Dermis microvascular lymphatic vessel endothelial cell (primary cell): ENCODE data around the gene USP47. TPM values are rescaled to one million over a fixed set of nuclear protein-coding genes. Genes with fewer than 3 reads are reported as not detected.

Source experiments
- DNase-seq, 2 donors: peaks; one replicate each; pipeline versions ENCODE4 v3.0.0 to v3.0.0-alpha.2; 2010; ENCODE audit warnings: low read depth in 2 of 2
- total RNA-seq: library from RNA; depleted of rRNA; stranded (reverse); fragments of >200 nt; gene quantifications from 2 replicates; pipeline ENCODE4 v1.2.1, GENCODE V29; 2014

Gene USP47
- total RNA-seq, 1 donor from 2014 or later: 55.3 TPM

DNA sequence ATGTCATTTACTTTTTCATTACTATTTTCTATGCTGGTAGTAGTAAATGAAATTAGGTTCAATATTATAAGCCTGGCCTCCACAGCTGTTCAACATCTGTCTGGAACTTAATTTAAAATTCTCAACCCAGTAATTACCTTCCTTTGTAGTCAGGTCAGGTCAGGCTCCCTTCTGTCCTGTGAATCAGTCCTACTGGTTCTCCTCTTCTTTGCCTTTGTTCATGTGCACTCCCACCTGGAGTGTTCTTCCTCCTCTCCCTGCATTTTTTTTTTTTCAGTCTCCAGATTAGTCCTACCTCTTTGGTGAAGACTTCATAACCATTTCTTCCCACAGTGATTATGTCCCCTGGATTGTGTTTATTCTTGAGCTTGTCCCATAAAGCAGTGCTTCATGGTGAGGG lies 98.8 kb downstream of the USP47 start:
- DNase-seq: no peak

DNA sequence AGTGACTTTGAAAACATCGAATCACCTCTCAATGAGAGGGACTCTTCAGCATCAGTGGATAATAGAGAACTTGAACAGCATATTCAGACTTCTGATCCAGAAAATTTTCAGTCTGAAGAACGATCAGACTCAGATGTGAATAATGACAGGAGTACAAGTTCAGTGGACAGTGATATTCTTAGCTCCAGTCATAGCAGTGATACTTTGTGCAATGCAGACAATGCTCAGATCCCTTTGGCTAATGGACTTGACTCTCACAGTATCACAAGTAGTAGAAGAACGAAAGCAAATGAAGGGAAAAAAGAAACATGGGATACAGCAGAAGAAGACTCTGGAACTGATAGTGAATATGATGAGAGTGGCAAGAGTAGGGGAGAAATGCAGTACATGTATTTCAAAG lies 100.9 kb downstream of the USP47 start:
- no peak for DNase-seq

DNA sequence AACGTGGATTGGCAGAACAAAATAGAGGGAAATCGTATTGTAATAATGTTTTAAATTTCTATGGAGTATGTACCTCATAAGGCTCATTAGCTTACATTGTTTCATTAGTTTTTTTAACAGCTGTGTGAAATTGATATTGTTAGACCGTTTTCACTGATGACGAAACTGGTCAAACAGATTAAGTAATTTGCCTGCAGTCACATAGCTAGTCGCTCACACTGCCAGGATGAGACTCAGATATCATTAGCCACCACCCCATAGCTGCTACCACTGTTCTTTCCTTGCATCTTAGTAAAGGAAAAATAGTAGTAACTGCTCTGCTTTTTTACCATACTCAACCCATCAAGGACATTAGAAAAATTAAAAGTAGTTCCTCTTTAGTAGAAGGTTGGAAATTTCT lies 102.7 kb downstream of the USP47 start:
- DNase-seq: no peak

DNA sequence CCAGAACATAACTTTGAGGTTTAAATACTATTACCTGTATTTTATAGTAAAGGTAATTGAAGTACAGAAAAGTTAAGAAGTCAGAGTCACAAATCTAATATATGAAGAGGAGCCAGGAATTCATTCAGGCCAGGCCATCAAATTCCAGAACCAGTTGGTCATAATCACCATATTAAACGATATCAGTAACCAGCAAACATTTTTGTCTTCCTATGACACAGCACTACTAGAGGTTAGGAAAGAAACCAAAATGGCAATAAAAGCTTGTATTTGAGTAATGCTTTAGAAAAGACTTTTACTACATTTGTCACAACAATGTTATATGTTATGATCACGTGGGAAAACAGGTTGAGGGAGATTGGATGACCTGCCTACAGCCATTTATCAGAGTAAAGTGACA lies 104.4 kb downstream of the USP47 start:
- no peak for DNase-seq

DNA sequence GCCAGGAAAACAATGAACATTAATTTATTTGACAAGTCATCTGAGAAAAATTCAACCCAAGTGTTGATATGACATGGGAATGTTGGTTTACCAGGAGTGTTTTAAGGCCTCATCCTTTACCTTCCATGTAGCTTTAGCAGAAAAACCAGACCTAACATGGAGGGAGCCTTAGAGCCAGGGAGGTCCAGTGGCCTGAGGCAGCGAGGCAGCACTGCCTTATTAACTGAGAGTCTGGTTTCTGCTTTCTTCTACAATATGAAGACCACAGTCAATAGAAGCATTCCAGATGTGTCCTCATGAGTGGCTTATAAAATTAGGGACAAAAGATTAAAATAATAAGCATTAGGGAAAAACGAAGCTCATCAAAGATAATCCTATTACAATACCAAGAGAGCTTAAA lies 105.1 kb downstream of the USP47 start:
- no peak for DNase-seq

DNA sequence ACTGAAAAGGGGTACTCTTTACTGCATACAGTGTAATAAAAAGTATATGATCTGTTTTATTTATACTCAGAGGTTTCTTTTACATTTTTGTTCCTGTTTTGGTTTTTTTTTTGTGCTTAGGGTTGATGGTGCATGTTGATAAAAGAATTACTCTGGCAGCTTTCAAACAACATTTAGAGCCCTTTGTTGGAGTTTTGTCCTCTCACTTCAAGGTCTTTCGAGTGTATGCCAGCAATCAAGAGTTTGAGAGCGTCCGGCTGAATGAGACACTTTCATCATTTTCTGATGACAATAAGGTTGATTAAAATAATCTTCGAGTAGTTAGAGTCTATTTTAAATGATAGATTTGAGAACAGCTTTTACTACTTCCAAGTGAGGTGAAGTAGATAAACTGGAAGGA lies 106.1 kb downstream of the USP47 start:
- no peak for DNase-seq

DNA sequence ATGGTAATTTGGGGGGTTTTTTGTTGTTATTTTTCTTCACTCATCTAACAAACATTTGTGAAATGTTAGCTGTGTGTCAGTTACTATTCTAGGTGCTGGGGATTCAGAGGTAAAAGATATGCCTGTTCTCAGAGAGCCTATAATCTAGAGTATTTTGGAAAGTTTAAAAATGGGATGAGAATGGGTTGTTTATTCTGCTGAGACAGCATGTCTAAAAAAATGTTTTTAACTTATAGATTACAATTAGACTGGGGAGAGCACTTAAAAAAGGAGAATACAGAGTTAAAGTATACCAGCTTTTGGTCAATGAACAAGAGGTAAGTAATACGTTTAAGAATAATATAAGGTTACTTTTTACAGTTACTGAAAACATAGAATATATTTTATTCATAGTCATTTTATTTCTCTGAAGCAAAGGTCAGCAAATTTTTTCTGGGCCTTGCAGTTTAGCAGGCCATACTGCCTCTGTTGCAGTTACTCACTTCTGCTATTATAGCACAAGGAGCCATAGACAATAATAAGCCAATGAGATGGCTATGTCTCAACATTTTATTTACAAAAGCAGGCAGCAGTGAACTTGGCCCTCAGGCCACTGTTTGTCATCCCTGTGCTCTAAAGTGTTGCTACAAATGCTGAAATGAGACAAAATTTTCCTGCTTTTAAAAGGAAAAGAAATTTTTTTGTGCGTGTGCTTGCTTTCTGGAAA lies 106.6 kb downstream of the USP47 start:
- DNase-seq: no peak

DNA sequence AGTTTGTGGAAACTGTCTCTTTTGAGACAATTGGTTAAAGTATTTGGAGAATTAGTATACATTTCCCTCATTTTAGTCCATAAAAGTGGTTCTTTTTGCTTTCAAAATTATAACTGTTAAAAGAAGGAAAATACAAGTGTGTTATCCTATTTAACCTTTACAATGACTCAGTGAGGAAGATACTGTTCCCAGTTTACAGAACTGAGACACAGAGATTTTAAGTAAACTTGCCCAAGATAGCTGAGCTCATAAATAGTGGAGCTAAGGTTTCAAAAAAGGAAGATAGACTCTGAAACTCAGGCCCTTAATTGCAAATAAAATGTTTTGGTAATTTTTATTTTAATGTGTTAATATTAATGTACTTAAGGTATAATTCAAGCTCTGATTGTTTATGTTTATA lies 107.7 kb downstream of the USP47 start:
- DNase-seq: no peak

DNA sequence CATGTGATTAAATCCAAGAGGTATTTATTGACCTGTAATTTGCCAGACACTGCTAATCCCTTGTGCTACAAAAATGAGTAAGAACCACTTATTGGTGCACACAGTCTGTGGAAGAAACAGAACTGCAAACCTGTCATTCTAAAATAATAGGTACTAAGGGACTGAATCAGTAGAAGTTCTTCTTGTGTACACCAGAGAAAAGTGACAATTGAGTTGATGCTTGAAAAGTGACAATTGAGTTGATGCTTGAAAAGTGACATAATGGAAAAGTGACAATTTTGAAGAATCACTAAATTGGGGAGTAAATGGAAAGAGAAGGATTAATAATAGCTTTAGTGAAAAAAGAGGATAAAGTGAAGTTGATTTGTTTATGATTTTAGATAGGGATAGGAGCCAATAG lies 110.3 kb downstream of the USP47 start:
- DNase-seq: no peak

DNA sequence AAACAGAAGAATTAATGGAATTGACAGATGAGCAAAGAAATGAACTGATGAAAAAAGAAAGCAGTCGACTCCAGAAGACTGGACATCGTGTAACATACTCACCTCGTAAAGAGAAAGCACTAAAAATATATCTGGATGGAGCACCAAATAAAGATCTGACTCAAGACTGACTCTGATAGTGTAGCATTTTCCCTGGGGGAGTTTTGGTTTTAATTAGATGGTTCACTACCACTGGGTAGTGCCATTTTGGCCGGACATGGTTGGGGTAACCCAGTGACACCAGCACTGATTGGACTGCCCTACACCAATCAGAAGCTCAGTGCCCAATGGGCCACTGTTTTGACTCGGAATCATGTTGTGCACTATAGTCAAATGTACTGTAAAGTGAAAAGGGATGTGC lies 114.2 kb downstream of the USP47 start:
- DNase-seq: no peak

DNA sequence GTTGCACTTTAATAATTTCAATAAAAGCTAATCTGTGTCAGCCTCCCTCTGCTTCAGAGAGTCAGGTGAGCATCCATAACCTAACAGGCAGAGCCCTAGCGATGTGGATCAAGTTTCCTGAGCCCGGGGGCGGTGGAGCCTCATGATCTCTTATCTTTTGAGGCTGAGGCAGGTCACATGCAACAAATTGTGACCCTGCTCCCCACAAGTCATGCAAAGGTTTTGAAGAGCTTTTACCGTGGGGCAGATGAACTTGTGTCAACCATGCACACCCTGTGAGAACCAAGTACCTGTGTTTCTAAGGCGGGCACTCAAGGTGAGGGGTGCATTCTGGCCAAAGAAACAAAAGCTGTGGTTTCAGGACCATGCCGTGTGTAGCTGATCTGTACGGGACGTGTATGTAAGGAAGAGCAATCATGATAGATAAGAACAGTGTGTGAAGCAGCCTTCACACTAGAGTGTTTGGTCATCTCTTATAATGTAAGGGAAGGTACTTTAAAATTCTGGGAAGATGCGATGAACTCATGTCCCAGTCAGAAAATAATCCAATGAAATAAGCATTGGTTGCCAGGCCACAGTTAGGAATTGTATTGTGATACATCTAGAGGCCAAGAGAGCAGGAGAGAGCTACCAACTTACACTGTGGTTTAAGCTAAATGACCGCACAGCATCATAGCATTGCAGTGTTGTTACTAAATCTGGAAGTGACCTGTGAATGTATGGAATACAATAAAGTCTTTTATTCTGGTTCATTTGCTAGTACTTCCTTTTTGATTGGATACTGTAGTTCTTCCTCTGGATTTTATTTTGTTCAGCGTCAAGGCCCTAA lies 116.8 kb downstream of the USP47 start:
- no peak for DNase-seq

DNA sequence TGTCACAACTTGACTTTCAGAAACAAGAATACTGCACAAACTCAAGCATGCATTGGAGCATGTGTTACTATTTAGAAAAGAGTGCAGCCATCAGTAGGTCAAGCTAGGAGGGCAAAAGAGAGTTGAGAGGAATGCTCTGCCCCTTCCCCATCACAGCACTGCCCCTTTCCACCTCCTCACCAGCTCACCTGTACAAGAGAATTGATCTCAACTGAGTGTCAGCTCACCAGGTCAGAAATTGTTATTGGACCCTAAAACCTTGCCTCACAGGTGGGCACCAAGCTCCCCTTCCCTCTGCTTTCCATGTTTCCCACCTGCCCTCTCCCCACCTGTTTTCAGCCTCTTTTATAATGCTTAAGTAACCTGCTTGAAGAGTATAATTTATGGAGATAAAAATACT lies 117.8 kb downstream of the USP47 start:
- no peak for DNase-seq

DNA sequence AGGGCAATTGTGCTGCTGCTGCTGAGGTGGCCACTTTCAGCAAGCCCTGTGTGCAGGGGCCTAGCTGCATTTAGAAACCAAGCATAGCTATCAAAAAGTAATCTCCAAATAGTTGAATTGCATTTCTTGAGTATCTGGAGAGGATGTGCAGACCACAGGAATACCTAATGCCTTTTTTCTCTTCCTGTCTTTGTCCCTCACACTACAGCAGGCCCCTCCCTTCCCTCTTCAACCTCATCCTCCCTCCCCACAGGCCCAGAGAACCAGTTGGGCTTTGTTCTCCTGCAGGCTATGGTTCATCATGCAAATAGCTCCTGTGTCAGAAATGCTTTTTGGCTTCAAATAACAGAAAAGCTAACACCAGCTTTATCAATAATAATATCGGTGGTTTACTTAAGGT lies 118.9 kb downstream of the USP47 start:
- DNase-seq: no peak

DNA sequence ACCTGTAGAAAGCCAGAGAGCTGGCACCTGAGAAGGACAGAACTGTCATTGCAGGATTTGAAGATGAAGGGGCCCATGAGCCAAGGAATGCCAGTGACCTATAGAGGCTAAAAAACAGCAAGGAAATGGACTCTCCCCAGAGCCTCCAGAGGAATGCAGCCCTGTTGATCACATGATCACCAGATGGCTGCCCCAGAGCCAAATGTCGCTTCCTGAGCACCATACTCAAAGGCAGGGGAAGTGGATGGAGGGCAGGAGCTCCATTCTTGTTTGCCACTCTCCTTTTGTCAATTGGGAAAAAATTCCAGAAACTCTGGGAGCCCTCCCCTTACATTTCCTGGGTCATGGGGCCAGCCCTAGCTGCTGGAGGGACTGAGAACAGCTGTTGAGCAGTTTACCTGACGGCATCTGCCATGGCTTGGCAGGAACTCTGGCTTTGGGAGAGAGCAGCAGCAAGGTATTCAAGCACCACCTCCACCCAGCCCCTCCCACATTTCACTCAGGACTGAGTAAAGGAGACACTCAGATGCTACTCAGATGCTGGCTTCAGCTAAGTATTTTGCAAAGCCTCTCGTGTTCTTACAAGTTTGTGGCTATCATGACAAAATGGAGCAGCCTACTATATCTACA lies 119.7 kb downstream of the USP47 start:
- no peak for DNase-seq

DNA sequence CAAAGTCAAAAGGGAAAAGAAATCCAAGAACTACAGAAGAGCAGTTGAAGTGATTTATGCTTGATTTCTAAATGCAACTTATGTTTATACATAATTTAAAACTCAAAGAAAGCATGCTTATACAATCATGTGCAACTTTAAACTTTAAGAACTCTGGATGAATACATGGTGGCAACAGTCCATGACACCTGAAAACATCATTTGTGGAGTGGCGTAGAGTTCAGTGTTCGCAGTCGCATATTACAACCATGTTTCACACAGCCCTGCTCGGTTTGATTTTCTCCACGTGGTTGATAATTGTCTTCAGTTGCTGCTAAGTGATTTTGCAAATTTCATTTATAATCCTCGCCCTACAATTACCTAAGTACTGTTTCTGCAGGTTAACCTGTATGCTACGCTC lies 121.3 kb downstream of the USP47 start:
- DNase-seq: no peak

DNA sequence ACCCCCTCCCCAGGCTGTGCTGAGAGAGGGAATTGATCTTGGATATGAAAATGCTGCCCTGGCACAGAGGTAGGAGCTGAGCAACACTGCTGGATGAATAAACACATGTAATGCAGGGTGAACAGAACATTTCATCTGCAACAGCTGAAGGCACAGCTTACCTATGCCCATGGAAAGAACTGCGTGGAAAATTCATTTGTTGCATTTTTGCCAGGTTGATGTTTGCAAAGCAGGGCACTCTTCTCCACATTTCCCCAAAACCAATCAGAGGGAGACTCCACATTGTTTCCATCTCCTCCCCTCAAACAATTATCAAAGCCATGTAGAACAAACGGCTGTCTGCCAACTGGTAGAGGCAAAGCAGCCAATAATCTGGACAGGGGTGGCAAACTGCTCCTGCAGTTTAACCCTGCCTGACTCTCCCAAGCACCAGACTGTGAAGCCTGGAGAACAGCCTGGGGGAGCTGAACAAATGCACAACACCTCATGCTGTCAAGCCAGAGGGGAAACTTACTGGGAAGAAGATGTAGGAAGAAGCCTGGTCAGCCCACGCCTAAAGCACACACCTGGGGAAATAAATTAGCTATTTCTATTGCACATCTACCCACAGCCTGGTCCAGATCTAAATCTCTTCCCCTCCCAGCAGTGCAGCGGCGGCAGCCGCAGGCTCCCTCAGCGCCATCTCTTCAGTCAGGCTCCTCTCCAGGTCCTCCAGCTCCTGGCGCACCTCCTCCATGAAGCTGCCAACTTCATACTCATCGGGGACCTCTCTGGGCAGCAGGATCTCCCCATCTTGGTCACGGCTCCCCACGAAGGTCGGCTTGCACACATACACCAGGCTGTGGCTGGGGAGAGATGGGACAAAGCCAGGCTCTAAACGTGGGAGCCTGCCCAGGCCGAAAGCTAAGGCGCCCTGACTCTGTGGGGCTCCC lies 122.3 kb downstream of the USP47 start:
- no peak for DNase-seq

DNA sequence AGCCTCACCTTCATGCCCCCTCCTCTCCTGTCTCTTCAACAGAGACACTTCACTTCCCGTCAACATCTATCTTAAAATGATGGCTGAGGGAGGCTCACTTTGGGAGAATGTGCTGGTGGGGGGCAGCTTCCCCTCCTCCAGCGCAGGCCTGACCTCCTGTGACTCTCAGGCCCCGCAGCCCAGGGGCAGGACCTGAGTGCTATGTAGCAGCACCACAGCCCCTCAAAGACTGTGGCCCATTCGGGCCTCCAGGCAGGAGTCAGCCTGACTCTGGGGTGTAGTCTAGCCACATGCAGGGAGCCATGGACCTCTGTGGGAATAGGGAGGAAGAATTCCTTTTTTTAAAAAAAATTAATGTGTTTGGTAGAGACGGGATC lies 123.0 kb downstream of the USP47 start:
- DNase-seq: no peak

DNA sequence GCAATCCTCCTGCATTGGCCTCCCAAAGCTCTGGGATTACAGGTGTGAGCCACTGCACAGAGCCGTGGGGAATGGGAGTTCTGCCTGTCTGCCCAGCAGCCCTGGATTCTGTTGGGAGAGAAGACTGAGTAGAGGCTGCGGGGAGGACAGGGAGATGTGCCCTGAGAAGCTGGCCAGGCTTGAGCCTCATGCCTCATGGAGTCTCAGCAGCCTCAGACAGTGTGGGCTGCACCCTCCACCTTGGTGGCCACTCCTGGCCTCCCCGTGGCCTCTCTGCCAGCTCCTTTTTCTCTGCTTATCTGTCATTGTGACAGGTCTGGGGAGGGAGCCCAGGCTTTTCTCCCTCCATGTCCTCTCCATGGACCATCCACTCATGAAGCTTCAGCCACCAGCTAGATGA lies 123.4 kb downstream of the USP47 start:
- no peak for DNase-seq

DNA sequence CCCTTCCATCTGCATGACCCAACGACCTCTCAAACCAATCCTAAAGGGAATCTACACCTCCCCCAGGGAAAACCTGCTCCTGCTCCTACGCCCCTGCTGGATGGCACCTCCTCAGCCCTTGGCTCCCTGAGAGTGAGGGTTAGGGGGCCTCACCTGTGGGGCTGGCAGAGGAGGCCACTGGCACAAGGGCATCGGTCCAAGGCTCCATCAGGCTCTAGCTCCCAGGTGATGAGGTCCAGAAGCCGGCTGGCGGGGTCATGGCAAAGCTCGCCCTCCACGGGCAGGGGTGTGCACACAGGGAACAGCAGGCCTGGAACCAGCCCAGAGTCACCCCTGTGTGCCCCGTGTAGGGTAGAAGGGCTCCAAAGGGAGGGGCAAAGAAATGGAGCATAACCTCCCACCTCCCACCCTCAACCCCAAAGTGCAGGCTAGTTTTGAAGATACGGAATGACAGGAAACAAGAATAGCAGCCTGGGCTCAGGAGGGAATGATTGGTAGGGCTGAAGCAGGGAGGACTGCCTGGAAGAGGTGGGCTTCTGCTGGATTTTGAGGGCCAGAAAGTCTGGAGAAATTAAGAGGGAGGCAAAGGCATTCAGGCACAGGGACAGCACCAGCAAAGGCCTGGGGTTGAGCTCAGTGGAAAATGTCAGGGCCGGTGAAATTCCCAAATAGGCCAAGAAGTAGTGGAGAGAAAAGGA lies 124.0 kb downstream of the USP47 start:
- DNase-seq: no peak

DNA sequence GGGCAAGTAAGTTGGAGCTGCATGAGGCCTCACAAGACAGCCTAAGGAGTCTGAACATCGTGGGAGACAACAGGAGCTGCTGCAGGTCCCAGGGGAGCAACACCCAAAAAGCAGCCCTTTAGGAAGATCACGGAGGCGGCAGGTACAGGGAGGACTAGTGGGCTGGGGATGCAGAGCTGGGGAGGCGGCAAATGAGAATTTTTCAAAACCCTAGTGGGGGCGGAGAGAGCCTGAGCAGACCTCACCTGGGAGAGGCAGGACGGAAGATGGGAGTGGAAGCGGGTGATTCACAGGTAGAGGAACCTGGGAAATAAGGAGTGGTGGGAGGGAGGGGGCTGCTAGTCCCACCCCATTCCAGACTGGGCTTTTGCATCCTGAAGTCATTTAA lies 124.6 kb downstream of the USP47 start:
- no peak for DNase-seq
